HUDEP-2 (cell line): ENCODE measurements around the gene CLCN1.

Experiments
- DNase-seq, 76 experiments: peaks; one replicate each; lab custom pipeline; 2025; ENCODE audit not compliant: unreplicated experiment in 76 of 76; lab: John Stamatoyannopoulos, UW

Gene CLCN1

DNA sequence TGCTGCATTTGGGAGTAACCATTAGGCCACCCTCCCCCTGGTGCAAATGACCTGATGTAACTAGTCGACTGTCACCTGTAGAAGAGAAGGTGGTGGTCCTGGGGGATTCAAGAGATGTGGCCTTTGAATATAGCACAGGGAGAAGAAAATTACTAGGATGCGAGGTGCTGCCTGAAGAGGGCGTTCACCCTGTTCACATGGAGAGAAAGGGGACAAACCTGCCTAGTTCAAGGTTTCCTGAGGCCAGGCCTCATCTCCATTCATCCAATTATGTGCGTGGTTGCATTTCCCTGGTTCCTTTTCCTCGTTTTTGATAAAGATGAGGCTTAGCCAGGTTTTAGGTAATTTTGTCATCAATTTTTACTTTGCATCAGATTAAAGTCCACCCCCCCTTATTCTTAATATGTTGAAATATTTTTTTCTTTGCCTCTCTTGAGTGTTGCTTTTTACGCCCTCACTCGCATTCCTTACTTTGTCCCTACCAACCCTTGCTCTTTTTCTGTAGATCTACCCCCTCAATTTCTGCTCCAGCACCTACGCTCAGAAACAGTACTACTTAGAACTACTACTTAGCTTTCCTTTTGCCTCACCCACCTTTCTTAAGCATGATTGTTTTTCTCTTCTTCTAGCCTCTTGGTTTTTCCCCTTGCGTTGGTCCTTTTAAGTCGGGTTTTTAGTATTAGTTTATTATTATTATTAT lies 13.7 kb downstream of the CLCN1 start:
- DNase-seq: no peak

DNA sequence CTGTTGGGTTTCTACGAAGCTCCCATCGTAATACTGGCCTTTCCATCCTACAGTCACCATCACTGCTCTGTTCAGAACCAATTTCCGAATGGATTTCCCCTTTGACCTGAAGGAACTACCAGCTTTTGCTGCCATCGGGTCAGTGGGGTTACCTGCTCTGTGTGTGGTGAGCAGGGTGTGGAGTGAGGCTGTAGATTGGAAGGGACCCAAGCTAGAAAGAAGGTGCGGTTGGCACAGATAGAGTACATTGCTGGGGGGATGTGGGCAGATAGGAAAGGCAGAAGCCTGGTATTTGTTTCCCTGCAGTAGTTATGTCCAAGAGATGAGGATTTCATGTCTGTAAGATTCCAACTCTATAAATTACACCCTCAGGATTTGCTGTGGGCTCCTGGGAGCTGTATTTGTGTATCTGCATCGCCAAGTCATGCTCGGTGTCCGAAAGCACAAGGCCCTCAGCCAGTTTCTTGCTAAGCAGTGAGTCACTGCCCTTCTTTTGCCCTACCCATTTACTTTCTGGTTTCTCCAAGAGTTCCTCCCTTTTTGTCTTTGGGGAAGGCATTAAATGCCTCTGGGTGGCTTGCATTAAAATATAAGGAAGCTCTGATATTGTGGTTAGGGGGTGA lies 15.4 kb downstream of the CLCN1 start:
- no peak for DNase-seq

DNA sequence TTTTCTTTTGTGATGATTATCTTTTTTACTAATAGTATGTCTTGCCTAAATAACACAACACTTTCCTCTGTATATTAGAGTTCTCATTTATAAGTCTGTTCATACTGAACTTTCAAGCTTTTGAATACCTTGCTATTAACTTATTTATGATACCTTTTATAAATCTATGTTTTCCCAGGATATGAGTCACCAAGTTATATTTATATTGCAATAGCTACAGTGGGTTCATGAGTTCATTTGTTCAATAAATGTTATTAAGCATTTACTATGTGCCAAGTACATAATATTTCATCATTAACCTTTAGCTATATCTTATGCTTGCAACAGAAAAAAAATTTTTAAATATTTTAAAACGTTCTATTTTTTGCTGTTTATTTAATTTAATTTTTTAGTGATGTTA lies 18.3 kb downstream of the CLCN1 start:
- DNase-seq: no peak

DNA sequence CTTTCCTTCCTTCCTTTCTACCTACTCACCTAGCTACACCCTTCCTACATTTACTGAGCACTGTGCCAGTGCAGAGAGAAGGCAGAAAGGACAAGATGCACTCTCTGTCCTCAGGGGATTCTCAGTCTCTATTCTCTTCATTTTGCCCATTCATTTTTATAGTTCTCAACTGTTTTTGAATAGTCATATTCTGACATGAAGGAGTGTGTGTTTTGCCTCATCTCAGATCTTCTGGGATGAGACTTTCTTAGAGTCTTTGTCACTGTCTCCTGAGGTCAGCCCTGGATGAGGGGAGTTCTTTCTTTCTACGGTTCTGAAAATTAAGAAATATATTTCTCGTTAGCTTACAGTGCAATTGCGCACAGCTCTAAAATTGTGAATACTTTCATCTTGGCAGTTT lies 21.3 kb downstream of the CLCN1 start:
- DNase-seq: no peak

DNA sequence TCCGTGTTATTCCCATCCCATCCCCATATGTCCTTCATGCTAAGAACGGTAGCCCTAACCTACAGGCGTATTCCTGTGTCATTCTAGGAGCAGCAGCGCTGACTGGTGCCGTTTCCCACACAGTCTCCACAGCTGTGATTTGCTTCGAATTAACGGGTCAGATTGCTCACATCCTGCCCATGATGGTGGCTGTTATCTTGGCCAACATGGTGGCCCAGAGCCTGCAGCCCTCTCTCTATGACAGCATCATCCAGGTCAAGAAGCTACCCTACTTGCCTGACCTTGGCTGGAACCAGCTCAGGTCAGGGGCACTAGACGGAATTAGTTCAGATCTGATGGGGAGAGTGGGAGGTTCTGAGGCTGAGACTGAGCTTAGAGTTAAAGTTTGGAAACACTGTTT lies 25.9 kb downstream of the CLCN1 start:
- no peak for DNase-seq

DNA sequence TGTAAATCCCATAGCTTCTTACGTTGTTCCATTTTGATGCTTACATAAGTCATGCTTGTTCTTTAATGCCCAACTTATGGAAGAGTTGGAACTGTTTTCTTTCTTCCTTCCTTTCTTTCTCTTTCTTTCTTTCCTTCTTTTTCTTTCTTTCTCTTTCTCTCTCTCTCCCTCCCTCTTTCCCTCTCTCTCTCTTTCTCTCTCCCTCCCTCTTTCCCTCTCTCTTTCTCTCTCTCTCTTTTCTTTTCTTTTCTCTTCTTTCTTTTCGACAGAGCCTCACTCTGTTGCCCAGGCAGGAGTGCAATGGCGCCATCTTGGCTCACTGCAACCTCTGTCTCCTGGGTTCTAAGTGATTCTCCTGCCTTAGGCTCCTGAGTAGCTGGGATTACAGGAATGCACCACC lies 27.7 kb downstream of the CLCN1 start:
- no peak for DNase-seq

DNA sequence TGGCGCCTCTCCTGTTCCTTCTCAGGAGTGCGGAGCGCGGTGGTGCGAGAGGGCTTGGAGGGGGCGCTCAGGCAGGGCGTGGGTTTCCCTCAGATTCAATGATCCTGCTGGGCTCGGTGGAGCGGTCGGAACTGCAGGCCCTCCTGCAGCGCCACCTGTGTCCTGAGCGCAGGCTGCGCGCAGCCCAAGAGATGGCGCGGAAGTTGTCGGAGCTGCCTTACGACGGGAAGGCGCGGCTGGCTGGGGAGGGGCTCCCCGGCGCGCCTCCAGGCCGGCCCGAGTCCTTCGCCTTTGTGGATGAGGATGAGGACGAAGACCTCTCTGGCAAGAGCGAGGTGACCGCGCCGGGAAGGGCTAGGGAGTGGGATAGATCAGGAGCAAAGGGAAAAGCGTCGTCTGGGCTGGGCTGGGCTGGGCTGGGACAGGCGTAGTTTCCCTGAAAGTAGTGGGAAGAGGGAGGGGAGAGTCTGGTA lies 29.6 kb downstream of the CLCN1 start:
- no peak for DNase-seq

DNA sequence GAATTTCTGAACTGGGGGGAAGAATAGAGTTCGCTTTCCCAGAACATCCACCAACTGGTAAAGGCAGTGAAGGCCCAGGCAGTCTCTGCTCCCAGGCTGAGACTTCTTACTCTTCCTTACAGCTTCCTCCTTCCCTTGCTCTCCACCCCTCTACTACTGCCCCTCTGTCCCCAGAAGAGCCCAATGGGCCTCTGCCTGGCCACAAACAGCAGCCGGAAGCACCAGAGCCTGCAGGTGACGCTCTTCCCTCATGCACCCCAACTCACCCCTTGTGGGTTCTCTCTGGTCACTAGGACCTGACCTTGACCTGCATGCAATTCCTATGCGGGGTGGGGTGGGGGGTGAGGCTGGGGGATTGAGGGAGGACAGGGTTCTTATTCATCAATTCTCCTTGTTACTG lies 30.1 kb downstream of the CLCN1 start:
- DNase-seq: no peak

DNA sequence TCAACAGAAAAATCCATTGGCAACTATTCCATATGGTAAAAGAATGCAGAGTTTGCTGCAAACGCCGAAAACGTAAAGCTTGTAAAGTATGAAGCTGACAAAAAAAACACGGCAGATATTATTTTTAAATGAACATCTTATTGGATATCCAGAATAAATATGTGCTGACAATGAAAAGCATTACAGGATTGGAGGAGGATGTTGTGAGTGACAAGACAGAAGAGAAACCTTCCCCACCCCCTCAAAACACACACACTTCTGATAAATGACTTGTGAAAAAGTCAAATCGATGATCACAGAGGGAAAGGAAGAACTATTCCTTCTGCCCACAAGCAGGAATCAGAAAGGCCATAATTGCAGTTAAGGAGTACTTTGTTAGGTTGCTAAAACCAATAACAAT lies 32.0 kb downstream of the CLCN1 start:
- DNase-seq: no peak

DNA sequence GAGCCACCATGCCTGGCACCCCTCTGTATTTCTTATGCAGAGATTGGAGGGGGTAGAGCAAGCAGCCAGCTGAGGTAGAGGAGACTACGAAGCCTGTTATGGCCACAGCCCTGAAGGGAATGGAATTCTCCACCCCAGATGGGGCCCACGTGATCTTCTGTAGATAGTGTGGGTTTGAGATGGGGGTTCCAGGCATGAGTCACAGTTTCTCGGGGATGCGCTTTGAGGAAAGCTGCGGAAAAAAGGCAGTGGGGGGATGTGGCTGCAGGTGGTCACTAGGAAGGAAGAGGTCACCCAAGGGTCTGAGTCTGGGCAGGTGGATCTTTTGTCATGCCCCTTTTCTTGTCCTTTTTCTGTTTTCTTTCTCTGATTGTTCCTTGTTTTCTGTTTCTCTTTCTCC lies 35.1 kb downstream of the CLCN1 start:
- no peak for DNase-seq

DNA sequence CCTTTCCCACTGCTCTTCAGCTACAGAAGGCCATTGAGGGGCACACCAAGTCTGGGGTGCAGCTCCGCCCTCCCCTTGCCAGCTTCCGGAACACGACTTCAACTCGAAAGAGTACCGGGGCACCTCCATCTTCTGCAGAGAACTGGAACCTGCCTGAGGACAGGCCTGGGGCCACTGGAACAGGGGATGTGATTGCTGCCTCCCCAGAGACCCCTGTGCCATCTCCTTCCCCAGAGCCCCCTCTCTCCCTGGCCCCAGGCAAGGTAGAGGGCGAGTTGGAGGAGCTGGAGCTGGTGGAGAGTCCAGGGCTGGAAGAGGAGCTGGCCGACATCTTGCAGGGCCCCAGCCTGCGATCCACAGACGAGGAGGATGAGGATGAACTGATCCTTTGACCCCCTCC lies 35.7 kb downstream of the CLCN1 start:
- DNase-seq: no peak

DNA sequence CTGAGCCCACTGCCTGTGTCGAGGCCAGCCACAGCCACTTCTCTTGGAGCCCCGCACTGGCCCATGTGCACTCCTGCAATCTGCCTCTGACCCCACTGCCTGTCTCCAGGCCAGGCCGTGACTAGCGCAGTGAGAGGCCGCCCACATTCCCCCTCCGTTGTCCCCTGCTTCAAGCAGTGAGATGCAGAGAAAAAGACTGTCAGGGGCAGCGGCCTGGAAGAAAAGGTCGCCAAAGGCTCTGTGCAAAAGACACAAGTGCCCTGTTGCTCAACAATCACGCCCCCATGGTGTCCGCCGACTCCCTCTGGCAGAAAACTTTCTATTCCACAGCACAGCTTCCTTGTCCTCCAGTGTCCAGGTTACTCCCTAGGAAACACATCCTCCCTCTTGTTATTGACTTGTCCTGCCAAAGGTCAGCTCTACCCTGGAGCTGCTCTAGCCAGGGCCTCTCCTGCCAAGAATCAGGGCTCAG lies 36.7 kb downstream of the CLCN1 start:
- no peak for DNase-seq

DNA sequence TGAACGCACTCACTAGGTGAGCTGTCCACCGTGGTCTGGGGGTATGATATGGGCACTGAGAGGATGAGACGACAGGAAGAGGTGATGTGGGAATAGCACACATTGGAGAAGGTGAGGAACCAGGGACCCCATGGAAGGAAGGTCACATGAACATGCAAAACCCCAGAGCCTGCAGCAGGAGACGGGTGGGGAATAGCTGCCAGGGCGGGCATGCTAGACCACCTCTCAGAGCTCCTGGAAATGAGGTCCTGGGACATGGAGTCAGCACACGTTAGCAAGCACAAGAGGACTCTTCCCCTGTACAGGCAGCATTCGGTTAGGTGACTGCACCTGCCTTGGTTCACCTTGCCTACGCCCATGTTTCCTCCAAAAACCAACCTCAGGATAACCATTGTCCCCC lies 38.5 kb downstream of the CLCN1 start:
- DNase-seq: no peak

DNA sequence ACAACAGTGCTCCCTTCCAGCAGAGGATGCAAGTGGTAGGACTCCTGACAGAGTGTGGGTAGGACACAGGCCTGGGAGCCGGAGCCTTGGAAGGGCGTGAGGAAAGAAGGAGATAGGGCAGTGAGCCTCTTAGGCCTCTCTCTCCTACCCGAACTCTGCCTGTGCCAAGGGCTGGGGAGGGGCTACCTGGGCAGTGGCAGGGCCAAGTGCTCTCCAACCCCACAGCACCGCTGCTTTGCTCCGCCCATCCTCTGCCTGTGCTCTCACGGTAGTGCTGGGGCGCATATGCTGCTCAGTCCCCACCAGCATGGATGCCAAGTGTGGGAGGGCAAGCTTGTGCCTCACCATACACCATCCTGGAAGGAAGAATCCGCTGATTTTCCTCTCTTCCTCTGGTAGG lies 39.1 kb downstream of the CLCN1 start:
- DNase-seq: no peak

DNA sequence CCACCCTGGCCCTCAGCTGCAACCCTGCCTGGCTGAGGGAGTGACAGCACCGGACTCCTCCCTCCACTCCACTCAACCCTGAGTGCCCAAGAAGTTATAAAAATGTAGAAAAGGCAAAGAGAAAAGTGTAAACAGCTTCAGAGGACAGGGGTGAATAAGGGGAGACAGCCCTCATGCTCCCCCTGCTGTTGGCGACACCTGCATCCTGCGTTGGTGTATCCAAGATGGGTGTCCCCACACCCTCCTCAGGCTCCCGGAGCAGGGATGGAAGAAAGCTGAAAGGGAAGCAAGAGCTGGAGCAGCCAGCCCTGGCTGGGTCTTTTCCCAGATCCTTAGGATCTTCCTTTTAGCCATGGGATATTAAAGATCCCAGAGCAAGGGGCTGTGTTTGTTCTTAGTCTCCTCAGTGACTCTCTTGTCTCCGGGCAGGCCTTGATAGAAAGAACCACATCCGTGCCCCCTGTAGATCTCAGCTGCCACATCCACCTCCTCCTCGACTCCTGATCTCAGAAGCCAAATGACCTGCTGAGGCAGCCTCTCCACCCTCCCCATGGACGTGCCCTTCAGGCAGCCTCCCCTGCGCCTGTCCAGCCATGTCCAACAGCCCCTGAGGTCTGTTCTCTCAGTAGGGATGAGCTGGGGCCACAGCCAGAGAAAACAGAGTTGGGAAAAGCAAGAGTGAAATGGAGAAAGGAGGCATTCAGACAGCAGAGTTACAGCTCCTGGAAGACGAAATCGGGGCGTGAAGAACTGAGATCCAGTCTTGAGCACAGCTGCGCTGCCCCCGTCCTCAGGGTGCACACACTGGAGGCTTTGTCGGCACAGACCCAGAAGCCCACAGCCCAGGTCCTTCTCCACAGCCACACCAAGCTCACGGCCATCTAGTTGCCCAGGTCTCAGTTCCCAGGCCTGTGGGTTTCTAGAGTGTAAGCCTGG lies 39.8 kb downstream of the CLCN1 start:
- no peak for DNase-seq

DNA sequence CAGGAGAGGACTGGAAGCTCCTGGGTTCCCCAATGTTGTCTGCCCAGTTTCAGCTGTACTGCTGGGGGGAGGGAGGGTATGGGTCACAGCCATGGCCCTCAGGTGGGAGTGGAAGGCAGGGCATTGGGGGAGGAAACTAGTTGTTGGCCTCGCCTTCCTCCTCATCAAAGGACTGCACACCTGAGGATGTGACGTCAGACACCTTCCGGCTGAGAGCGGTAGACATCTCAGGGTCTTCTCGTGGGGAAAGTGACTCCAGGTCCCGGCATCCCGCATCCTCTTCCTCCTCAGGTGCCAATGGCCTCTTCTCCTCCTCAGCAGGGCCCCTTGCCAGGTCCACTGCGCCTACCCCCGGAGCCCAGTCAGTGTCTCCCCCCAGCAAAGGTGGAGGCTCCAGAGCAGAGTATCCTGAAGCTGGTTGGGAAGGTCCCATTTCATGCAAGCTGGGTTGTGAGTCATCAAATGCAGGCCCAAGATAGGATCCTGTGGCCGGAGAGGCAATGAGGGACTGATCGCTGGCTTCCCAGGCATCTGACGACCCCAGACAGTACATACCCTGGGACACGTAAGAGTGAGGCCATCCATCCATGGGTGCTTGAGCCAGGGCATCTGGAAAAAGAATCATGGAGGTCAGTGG lies 40.6 kb downstream of the CLCN1 start:
- DNase-seq: no peak

DNA sequence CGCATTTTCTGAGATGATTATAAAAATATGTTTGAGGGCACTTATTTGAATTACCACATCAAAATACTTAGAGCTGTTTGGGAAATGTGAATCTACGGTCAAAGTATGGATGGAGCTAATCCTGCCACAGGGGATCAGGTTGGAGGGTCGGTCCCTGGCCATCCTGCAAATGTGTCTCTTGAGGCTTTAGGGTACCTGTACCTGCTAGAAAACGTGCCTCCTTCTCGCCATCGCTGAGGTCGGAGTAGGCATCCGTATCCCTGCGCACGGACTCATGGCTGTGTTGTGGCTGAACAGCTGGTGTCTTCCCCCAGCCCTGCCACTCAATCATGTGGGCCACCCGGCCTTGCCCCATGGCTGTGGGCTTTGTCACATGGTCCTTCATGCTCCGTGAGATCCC lies 42.7 kb downstream of the CLCN1 start:
- DNase-seq: no peak

DNA sequence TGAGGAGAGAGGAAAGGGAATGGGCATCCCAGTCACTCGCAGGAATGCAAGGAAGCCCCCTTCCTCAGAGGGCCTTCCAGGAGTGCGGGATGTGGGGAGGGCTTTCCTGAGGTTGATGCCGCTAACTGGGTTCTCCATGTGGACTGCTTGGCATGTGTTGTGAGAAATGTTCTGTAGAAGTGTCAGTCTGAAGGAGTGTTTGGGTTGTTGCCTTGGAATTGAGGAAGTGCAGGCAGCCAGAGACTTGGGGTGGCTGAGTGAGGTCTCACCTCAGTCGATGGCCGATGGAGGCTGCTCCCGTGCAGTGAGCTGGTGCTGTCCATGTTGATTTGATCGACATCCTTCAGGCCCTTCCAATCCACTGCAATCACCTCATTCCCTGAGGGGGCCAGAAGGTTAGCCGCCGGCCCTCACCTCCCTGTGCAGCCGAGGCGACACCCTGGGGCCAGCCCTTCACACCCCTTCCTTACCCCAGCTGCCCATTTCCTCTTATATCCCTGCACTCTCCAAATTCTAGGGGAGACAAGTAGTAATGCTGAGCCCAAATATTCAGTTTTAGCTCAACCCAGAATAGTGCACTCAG lies 44.0 kb downstream of the CLCN1 start:
- DNase-seq: no peak

DNA sequence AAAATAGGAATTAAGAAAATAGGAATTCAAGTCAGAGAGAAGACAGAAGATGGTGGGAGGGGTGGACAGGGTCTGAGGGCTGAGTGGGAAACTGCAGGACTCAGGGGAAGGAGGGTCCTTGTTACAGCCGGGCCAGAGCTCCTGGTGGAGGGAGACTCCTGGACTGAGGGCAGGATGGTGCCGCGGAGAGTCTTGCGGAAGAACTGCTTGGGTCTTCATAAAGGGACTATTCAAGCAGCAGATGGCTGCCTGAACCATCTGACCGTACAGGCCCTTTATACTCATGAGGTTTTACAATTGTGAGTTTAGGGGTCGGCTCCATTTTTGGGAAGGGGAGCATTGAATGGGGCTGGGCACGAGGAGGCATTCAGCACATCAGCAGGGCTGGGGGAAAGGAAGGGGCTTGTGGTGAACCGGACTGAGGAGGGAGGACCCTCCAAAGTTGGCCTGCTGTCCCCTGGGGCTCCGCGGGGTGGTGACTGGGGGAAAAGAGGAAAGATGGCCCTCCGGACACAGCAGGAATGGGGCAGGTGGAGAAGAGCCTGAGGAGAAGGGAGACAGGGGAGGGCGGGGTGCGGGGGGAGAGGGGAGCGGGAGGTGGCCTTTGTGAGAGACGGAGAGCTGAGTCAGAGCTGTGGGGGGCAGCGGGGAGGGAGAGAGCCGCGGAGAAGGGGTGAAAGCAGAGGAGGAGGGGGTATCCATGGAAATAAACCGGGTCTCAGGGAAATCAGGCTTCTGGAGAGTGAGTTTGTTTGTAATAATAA lies 45.1 kb downstream of the CLCN1 start:
- DNase-seq: no peak

DNA sequence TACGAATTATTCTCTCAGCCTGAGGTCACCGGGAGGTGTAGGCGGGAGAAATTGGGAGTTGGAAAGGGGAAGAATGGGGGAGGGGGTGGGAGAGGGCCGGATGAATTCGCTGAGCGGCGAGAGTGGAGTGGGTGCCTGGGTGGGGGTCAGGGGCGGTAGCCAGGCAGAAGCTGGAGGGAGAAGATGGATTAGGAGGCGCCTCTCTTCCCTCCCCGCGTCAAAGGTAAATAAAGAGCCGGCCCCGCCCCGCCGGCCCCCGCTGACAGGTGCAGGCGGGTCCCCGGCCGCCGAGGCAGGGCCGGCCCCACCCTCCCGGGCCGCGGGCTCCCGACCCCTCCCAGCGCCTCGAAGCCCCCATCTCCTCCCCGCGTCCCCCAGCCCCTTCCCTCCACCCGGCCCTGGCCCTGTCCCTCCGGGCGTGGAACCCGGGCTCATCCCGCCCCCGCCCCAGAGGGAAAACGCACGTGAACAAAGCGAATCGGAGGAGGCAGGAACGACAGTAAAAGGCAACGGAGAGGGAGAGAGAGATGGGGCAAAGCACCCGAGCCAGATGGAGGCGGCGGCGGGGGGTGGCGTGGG lies 45.7 kb downstream of the CLCN1 start:
- DNase-seq: no peak
